ENCODE data around the gene ASAP2. TPM values are rescaled to one million over a fixed set of nuclear protein-coding genes. Genes with fewer than 3 reads are reported as not detected.
"Not testable (repeated sequence)": the region's sequence is repeated elsewhere in the genome, so short reads cannot be mapped to it uniquely, and the experiment has no call there.

The ASAP2 gene
- total RNA-seq, 2 experiments from 2014 or later = 0.25 to 0.71 TPM

GRCh38 chr2:9390991-9391390 lies 184.4 kb downstream of the ASAP2 start:
- H3K4me1 Mint-ChIP-seq = no peaks in the 10 kb centered on the region
- H3K4me3 Mint-ChIP-seq = no peak overlapping the region
- no peak for DNase-seq
- POLR2A ChIA-PET = no interaction called here
- no peaks in the 10 kb centered on the region for H3K36me3 Mint-ChIP-seq (ENCODE audit: low read depth)
- no peaks in the 10 kb centered on the region for H3K9me3 Mint-ChIP-seq
- CTCF ChIA-PET = no interaction called here
- no peaks in the 10 kb centered on the region for H3K27me3 Mint-ChIP-seq
- H3K27ac Mint-ChIP-seq = no peak overlapping the region

GRCh38 chr2:9391961-9392720 lies 185.5 kb downstream of the ASAP2 start:
- Mint-ChIP-seq H3K4me1 (no peaks in the 10 kb centered on the region), H3K36me3 (ENCODE audit: low read depth) (no peaks in the 10 kb centered on the region), H3K9me3 (no peaks in the 10 kb centered on the region), H3K27ac (no peak overlapping the region), H3K27me3 (no peaks in the 10 kb centered on the region), H3K4me3 (no peak overlapping the region)
- ChIA-PET CTCF (no interaction called here), POLR2A (no interaction called here)
- DNase-seq = no peak

DNA sequence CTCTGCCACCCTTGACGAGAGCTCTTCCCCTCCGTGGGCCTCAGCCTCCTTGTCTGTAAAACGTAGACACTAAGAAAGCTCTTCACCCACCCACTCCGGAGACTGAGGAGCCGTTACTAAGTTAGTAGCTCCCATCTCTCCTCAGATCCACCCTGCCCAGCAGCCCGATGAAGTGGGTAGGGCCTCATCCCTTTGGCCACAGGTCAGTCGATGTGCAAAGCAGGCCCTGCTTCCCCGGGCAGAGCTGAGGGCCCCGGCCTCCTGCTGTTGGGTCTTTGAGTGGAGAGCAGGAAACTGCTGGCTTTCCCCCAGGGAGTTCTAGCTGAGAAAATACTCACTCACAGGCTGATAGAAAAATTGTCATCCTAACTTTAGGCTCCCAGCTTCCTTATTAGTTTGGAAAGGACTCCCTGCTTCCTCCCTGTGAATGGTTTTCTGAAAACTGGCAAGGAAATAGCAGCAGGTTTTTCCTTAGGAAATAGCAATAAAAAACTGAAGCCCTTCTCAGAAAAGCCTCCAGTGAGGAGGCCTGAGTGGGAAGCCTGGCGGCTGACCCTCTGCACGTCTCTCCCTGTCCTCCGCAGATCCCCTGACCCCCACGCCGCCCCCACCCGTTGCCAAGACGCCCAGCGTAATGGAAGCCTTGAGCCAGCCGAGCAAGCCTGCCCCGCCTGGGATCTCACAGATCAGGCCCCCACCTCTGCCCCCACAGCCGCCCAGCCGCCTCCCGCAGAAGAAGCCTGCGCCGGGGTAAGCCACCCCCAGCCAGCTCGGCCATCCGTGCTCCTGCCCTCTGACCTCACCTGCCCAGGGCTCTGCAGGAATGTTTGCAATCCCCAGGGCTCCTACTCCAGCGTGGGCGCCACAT lies 186.5 kb downstream of the ASAP2 start:
- Mint-ChIP-seq H3K27ac (no peak overlapping the region), H3K36me3 (ENCODE audit: low read depth) (no peaks in the 10 kb centered on the region), H3K4me3 (no peak overlapping the region), H3K4me1 (no peaks in the 10 kb centered on the region), H3K27me3 (no peaks in the 10 kb centered on the region), H3K9me3 (no peaks in the 10 kb centered on the region)
- DNase-seq = no peak
- ChIA-PET POLR2A (no interaction called here), CTCF (no interaction called here)

DNA sequence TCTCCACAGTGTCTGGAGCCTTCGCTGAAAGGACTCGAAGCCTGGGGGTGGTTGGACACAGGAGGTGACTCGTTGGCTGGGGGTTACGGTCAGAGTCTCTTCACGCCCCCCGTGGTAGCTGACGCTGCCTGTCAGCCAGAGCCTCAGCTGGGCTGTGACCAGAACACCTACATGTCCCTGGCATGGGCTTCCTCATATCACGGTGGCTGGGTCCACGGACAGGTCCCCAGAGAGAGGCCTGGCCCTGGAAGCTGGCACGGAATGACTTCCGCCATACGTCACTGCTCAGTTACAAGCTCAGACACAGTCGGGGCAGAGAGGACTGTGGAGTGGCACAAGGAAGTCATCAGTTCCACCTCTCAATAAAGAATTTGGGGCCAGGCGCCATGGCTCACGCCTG lies 188.2 kb downstream of the ASAP2 start:
- H3K27me3 Mint-ChIP-seq = no peaks in the 10 kb centered on the region
- ChIA-PET POLR2A (no interaction called here), CTCF (no interaction called here)
- H3K9me3 Mint-ChIP-seq = no peaks in the 10 kb centered on the region
- no peak overlapping the region for H3K27ac Mint-ChIP-seq
- H3K4me3 Mint-ChIP-seq = no peak overlapping the region
- H3K4me1 Mint-ChIP-seq = no peaks in the 10 kb centered on the region
- H3K36me3 Mint-ChIP-seq (ENCODE audit: low read depth) = no peaks in the 10 kb centered on the region
- no peak for DNase-seq

DNA sequence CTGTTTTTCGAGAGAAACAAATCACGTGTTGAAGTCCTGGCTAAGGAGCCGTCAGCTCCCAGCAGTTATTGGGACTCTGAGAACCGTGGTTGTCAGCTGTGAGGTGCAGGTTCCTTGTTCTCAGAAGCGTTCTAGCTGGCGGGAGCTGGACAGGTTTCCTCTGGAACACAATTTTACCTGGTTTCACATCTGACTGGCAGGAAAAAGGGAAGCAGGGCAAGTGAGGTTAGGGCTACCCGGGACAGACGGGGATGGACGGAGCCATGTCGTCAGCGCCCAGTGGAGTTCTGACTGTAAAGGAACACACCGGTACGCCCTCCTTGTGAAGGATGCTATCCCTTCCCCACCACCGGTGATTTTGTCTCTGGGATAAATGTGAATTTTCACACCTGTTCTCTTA lies 190.6 kb downstream of the ASAP2 start:
- H3K9me3 Mint-ChIP-seq = no peaks in the 10 kb centered on the region
- ChIA-PET POLR2A (no interaction called here), CTCF (interaction anchor here (0.8 kb wide), 1 partner anchor 9 kb away, joined by 3 read pairs; no protein-coding TSS in a partner anchor)
- H3K36me3 Mint-ChIP-seq (ENCODE audit: low read depth) = no peaks in the 10 kb centered on the region
- no peak overlapping the region for H3K27ac Mint-ChIP-seq
- peaks cover 5% of the 10 kb centered on the region for H3K4me1 Mint-ChIP-seq
- no peak for DNase-seq
- H3K27me3 Mint-ChIP-seq = peaks cover 1% of the 10 kb centered on the region
- no peak overlapping the region for H3K4me3 Mint-ChIP-seq

- H3K4me1 Mint-ChIP-seq; DNase-seq; H3K27me3 Mint-ChIP-seq; H3K27ac Mint-ChIP-seq; H3K36me3 Mint-ChIP-seq (ENCODE audit: low read depth); H3K9me3 Mint-ChIP-seq; POLR2A ChIA-PET; H3K4me3 Mint-ChIP-seq: not testable (repeated sequence)
- CTCF ChIA-PET = interaction anchor here (0.8 kb wide), 1 partner anchor 10 kb away, joined by 3 read pairs; no protein-coding TSS in a partner anchor
Measured at GRCh38 chr2:9398251-9398650, 191.6 kb downstream of the ASAP2 start.

DNA sequence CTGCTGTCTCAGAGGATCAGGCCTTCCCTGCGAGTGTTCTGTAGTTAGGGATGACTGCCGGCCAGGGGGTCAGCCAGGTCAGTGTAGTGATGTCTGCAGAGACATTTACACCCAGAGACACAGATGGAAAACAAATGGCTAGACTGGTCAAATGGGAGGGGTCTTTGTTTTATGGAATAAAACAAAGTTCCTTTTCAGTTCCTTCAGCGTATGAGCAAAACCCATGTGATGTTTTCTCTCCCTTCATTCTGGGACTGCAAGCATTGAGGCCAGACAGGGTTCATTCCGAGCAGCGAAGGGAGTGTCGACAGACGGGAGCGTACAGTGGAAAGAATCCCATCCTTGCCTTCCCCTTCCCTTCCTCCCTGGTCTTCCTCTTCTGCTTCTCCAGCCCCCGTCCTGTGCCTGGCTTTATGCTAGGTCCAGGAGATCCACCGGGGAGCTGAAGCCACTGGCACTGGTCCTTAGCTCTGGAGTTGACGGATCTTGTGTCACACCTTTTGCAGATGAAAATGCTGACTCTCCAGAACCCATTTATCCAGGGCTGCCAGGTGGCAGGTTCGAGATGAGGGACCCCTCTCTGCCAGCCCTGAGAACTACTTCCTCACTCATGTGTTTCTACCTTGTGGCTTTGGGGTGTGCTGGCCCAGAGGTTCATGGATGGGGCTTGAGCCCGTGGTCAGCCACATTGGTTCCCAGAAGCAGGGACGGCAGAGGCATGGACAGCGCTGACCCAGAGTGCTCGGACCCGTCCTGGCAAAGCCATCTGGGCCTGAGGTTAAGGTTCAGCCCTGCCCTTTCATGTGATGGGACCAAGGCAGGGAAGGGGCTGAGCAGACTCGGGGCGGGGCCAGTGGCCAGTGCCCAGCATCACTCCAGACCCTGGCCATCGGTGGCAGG lies 192.5 kb downstream of the ASAP2 start:
- CTCF ChIA-PET = no interaction called here
- H3K27me3 Mint-ChIP-seq = peaks cover 1% of the 10 kb centered on the region
- H3K27ac Mint-ChIP-seq = no peak overlapping the region
- no peaks in the 10 kb centered on the region for H3K9me3 Mint-ChIP-seq
- H3K4me3 Mint-ChIP-seq = no peak overlapping the region
- peaks cover 5% of the 10 kb centered on the region for H3K4me1 Mint-ChIP-seq
- DNase-seq = no peak
- POLR2A ChIA-PET = no interaction called here
- H3K36me3 Mint-ChIP-seq (ENCODE audit: low read depth) = peaks cover 6% of the 10 kb centered on the region

DNA sequence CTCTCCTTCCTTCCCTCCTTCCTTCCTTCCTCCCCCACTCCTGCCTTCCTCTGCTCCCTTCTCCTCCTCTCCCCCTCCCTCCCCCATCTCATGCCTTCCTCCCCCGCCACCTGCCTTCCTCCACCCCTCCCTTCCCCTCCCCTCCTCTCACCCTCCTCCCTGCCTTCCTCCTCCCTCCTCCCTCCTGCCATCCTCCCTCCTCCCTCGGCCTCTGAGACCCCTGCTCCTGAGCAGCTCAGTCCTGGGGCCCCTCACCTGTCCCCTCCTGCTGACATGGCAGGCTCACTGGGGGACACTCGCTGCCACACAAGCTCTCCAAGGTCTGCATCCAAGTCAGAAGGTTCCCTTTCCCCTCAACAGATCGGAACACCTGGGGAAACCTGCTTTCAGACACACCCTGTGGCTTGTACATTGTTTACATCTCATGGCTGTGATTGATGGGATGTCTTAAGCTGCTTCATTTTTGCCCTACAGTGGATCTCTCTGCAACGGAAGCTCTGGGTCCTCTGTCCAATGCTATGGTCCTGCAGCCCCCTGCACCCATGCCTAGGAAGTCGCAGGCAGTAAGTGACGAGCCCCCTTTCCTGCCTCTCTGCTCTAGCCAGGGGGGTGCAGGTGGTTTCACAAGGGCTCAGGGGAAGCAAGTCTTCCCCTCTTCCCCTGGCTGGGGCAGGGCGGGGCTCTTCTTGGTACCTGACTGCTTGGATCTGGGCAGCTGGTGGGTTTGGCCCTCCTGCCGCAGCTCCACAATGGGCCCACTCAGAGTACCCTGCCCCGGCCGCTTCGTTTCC lies 193.9 kb downstream of the ASAP2 start:
- DNase-seq = no peak
- Mint-ChIP-seq H3K27ac (no peak overlapping the region), H3K4me1 (peaks cover 5% of the 10 kb centered on the region), H3K9me3 (no peaks in the 10 kb centered on the region), H3K27me3 (peaks cover 1% of the 10 kb centered on the region), H3K36me3 (ENCODE audit: low read depth) (peaks cover 6% of the 10 kb centered on the region), H3K4me3 (no peak overlapping the region)
- ChIA-PET POLR2A (no interaction called here), CTCF (no interaction called here)

GRCh38 chr2:9401059-9401547 lies 194.5 kb downstream of the ASAP2 start:
- no peak overlapping the region for H3K4me3 Mint-ChIP-seq
- no peak for DNase-seq
- H3K9me3 Mint-ChIP-seq = no peaks in the 10 kb centered on the region
- peaks cover 5% of the 10 kb centered on the region for H3K4me1 Mint-ChIP-seq
- H3K36me3 Mint-ChIP-seq (ENCODE audit: low read depth) = peaks cover 6% of the 10 kb centered on the region
- H3K27me3 Mint-ChIP-seq = peaks cover 1% of the 10 kb centered on the region
- ChIA-PET POLR2A (interaction anchor here (1.1 kb wide), 1 partner anchor 22 kb away, joined by 3 read pairs; the partner anchor contains the start of genes CPSF3 and ITGB1BP1), CTCF (no interaction called here)
- H3K27ac Mint-ChIP-seq = no peak overlapping the region

GRCh38 chr2:9401646-9402371 lies 195.2 kb downstream of the ASAP2 start:
- Mint-ChIP-seq H3K9me3 (no peaks in the 10 kb centered on the region), H3K36me3 (ENCODE audit: low read depth) (peaks cover 10% of the 10 kb centered on the region), H3K4me1 (peaks cover 5% of the 10 kb centered on the region), H3K4me3 (no peak overlapping the region), H3K27ac (no peak overlapping the region), H3K27me3 (peaks cover 1% of the 10 kb centered on the region)
- ChIA-PET CTCF (interaction anchor here (0.5 kb wide), 1 partner anchor 1470 kb away, joined by 3 read pairs; no protein-coding TSS in a partner anchor), POLR2A (interaction anchor here (1.1 kb wide), 1 partner anchor 22 kb away, joined by 3 read pairs; the partner anchor contains the start of genes CPSF3 and ITGB1BP1)
- DNase-seq = no peak

DNA sequence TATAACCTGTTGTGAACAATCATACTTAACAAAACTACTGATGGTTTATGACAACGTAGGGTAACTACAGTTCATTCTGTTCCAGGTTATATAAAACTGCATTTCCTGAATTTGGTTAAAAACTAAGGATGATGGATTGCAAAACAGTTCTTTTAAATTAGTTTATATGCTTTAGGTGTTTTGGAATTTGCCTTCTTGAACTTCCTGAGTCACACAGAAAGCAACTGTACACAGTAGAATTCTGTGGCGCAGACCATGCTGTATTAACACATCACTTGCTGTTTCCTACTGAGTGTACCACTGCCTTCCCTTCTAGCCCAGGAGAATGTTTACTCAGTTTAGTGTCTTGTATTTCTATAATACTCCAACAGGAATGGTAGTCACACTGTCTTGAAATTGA lies 197.3 kb downstream of the ASAP2 start:
- Mint-ChIP-seq H3K27me3 (peaks cover 1% of the 10 kb centered on the region), H3K9me3 (no peaks in the 10 kb centered on the region), H3K4me1 (peaks cover 5% of the 10 kb centered on the region), H3K36me3 (ENCODE audit: low read depth) (peaks cover 28% of the 10 kb centered on the region), H3K27ac (no peak overlapping the region), H3K4me3 (no peak overlapping the region)
- ChIA-PET POLR2A (no interaction called here), CTCF (no interaction called here)
- DNase-seq = no peak

DNA sequence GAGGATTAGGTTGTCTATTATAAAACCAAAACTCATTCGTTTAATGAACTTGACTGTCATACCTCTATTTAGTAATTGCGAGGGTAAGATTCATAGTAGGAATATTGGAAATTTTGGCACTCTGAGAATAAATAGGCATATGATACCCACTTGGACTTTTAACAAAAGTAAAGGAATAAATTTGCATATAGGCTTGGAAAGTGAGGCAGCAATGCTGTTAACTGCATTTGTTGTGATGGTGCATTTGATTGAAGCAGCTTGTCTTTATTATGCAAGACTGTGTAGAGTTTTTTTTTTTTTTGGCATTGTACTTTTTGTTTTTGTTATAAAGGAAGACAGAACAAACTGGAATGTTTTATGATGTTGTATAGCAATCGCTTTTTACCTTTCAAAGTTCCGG lies 197.8 kb downstream of the ASAP2 start:
- ChIA-PET POLR2A (no interaction called here), CTCF (no interaction called here)
- Mint-ChIP-seq H3K36me3 (ENCODE audit: low read depth) (peaks cover 30% of the 10 kb centered on the region), H3K27ac (no peak overlapping the region), H3K4me1 (peaks cover 6% of the 10 kb centered on the region), H3K27me3 (peaks cover 1% of the 10 kb centered on the region), H3K4me3 (no peak overlapping the region), H3K9me3 (no peaks in the 10 kb centered on the region)
- no peak for DNase-seq

All from activated CD4-positive, alpha-beta memory T cell treated with anti-CD3 and anti-CD28 coated beads, Interleukin-2, amount 10 ng/mL, durations not matched to agents 7 days and 5 days (primary cell).